ENCODE results near the gene CNKSR2. TPM values are rescaled to one million over a fixed set of nuclear protein-coding genes. Genes with fewer than 3 reads are reported as not detected.
A peak's percentile ranks its signal among the peaks of the same experiment; 100 is the strongest.

Gene CNKSR2
- total and polyA plus RNA-seq, 2 experiments from 2014 or later, result 13.9 to 40.9 TPM

DNA sequence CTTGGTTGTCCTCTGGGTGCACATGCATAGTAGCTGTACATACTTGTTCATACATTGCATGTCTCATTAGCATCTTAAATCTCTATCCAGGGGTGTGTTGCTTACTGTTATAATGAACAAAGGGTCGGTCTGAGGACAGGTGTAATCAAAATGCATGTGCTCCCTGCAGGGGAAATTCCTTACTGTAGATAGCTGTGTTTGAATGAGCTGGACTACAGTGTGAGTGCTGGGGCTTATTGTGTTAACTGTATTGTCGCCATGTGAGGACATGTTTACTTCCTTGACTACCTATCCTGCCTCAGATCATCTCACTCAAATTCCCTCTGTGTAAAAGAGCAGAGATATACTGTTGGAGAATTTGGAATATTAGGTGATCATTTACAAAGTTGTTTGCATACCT is 185.2 kb downstream of the CNKSR2 start:
- Histone ChIP-seq H3K27me3 (ENCODE audit: insufficient read depth) (no peaks in the 10 kb centered on the region), H3K9me2 (ENCODE audit: insufficient read depth) (no peaks in the 10 kb centered on the region), H3K4me3 (no peak overlapping the region), H3F3A (replicated peaks; ENCODE audit: low read depth) (no peaks in the 10 kb centered on the region), H3K36me3 (ENCODE audit: insufficient read depth) (no peaks in the 10 kb centered on the region), H3K4me1 (ENCODE audit: insufficient read depth) (0 out of 2 replicates have a peak, but pooled peaks cover 6% of the 10 kb centered on the region), H3K4me2 (no peak overlapping the region), H2AFZ (no peak overlapping the region), H3K27ac (ENCODE audit: low read depth) (no peak overlapping the region), H4K20me1 (replicated peaks; ENCODE audit: insufficient read depth) (no peaks in the 10 kb centered on the region), H3K79me2 (replicated peaks; ENCODE audit: insufficient read depth) (no peaks in the 10 kb centered on the region)
- H3K36me3 Mint-ChIP-seq (ENCODE audit: low read depth), result no peaks in the 10 kb centered on the region; the same call in 2 of the 3 replicates
- DNase-seq (ENCODE audit: low spot score) (peak; percentile 7), ATAC-seq (no peak; the same call in 2 of the 3 replicates)
- peaks cover 7% of the 10 kb centered on the region for H3K4me1 Mint-ChIP-seq
- no peaks in the 10 kb centered on the region for H3K9me3 Mint-ChIP-seq
- TF ChIP-seq STAT1 (IDR thresholded peaks at IDR 0.05; ENCODE audit: unreplicated experiment) (no peak), POLR2AphosphoS5 (IDR thresholded peaks at IDR 0.05; ENCODE audit: low read depth) (no peak), NANOG (IDR thresholded peaks at IDR 0.05; ENCODE audit: borderline replicate concordance) (no peak), EZH2phosphoT487 (IDR thresholded peaks at IDR 0.05; ENCODE audit: unreplicated experiment) (no peak), EZH2 (IDR thresholded peaks at IDR 0.05; ENCODE audit: low read depth, unreplicated experiment) (no peak)
- TF ChIP-seq, protein P1, sequence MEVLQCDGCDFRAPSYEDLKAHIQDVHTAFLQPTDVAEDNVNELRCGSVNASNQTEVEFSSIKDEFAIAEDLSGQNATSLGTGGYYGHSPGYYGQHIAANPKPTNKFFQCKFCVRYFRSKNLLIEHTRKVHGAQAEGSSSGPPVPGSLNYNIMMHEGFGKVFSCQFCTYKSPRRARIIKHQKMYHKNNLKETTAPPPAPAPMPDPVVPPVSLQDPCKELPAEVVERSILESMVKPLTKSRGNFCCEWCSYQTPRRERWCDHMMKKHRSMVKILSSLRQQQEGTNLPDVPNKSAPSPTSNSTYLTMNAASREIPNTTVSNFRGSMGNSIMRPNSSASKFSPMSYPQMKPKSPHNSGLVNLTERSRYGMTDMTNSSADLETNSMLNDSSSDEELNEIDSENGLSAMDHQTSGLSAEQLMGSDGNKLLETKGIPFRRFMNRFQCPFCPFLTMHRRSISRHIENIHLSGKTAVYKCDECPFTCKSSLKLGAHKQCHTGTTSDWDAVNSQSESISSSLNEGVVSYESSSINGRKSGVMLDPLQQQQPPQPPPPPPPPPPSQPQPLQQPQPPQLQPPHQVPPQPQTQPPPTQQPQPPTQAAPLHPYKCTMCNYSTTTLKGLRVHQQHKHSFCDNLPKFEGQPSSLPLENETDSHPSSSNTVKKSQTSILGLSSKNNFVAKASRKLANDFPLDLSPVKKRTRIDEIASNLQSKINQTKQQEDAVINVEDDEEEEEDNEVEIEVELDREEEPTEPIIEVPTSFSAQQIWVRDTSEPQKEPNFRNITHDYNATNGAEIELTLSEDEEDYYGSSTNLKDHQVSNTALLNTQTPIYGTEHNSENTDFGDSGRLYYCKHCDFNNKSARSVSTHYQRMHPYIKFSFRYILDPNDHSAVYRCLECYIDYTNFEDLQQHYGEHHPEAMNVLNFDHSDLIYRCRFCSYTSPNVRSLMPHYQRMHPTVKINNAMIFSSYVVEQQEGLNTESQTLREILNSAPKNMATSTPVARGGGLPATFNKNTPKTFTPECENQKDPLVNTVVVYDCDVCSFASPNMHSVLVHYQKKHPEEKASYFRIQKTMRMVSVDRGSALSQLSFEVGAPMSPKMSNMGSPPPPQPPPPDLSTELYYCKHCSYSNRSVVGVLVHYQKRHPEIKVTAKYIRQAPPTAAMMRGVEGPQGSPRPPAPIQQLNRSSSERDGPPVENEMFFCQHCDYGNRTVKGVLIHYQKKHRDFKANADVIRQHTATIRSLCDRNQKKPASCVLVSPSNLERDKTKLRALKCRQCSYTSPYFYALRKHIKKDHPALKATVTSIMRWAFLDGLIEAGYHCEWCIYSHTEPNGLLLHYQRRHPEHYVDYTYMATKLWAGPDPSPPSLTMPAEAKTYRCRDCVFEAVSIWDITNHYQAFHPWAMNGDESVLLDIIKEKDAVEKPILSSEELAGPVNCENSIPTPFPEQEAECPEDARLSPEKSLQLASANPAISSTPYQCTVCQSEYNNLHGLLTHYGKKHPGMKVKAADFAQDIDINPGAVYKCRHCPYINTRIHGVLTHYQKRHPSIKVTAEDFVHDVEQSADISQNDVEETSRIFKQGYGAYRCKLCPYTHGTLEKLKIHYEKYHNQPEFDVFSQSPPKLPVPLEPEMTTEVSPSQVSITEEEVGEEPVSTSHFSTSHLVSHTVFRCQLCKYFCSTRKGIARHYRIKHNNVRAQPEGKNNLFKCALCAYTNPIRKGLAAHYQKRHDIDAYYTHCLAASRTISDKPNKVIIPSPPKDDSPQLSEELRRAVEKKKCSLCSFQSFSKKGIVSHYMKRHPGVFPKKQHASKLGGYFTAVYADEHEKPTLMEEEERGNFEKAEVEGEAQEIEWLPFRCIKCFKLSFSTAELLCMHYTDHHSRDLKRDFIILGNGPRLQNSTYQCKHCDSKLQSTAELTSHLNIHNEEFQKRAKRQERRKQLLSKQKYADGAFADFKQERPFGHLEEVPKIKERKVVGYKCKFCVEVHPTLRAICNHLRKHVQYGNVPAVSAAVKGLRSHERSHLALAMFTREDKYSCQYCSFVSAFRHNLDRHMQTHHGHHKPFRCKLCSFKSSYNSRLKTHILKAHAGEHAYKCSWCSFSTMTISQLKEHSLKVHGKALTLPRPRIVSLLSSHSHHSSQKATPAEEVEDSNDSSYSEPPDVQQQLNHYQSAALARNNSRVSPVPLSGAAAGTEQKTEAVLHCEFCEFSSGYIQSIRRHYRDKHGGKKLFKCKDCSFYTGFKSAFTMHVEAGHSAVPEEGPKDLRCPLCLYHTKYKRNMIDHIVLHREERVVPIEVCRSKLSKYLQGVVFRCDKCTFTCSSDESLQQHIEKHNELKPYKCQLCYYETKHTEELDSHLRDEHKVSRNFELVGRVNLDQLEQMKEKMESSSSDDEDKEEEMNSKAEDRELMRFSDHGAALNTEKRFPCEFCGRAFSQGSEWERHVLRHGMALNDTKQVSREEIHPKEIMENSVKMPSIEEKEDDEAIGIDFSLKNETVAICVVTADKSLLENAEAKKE (CRISPR knock-in tag; IDR thresholded peaks at IDR 0.05), result no peak
- TF ChIP-seq, protein P2, sequence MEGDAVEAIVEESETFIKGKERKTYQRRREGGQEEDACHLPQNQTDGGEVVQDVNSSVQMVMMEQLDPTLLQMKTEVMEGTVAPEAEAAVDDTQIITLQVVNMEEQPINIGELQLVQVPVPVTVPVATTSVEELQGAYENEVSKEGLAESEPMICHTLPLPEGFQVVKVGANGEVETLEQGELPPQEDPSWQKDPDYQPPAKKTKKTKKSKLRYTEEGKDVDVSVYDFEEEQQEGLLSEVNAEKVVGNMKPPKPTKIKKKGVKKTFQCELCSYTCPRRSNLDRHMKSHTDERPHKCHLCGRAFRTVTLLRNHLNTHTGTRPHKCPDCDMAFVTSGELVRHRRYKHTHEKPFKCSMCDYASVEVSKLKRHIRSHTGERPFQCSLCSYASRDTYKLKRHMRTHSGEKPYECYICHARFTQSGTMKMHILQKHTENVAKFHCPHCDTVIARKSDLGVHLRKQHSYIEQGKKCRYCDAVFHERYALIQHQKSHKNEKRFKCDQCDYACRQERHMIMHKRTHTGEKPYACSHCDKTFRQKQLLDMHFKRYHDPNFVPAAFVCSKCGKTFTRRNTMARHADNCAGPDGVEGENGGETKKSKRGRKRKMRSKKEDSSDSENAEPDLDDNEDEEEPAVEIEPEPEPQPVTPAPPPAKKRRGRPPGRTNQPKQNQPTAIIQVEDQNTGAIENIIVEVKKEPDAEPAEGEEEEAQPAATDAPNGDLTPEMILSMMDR (conservative IDR thresholded peaks at IDR 0.05; ENCODE audit: low read depth in 2 of 2), result no peak
- TF ChIP-seq, protein P3, sequence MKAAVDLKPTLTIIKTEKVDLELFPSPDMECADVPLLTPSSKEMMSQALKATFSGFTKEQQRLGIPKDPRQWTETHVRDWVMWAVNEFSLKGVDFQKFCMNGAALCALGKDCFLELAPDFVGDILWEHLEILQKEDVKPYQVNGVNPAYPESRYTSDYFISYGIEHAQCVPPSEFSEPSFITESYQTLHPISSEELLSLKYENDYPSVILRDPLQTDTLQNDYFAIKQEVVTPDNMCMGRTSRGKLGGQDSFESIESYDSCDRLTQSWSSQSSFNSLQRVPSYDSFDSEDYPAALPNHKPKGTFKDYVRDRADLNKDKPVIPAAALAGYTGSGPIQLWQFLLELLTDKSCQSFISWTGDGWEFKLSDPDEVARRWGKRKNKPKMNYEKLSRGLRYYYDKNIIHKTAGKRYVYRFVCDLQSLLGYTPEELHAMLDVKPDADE (IDR thresholded peaks at IDR 0.05), result no peak
- TF ChIP-seq, protein P4, sequence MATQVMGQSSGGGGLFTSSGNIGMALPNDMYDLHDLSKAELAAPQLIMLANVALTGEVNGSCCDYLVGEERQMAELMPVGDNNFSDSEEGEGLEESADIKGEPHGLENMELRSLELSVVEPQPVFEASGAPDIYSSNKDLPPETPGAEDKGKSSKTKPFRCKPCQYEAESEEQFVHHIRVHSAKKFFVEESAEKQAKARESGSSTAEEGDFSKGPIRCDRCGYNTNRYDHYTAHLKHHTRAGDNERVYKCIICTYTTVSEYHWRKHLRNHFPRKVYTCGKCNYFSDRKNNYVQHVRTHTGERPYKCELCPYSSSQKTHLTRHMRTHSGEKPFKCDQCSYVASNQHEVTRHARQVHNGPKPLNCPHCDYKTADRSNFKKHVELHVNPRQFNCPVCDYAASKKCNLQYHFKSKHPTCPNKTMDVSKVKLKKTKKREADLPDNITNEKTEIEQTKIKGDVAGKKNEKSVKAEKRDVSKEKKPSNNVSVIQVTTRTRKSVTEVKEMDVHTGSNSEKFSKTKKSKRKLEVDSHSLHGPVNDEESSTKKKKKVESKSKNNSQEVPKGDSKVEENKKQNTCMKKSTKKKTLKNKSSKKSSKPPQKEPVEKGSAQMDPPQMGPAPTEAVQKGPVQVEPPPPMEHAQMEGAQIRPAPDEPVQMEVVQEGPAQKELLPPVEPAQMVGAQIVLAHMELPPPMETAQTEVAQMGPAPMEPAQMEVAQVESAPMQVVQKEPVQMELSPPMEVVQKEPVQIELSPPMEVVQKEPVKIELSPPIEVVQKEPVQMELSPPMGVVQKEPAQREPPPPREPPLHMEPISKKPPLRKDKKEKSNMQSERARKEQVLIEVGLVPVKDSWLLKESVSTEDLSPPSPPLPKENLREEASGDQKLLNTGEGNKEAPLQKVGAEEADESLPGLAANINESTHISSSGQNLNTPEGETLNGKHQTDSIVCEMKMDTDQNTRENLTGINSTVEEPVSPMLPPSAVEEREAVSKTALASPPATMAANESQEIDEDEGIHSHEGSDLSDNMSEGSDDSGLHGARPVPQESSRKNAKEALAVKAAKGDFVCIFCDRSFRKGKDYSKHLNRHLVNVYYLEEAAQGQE (IDR thresholded peaks at IDR 0.05; ENCODE audit: unreplicated experiment), result no peak
- no peak overlapping the region for H3K4me3 Mint-ChIP-seq
- no peak overlapping the region for H3K27ac Mint-ChIP-seq
- H3K27me3 Mint-ChIP-seq (ENCODE audit: insufficient read depth, low read depth, poor library complexity), result peaks cover 4% of the 10 kb centered on the region
